HG03060 (cell line): ENCODE measurements around the gene STK11IP.

Experiments used
- ATAC-seq: cut with Tn5 transposase; IDR thresholded peaks from one replicate; pipeline ENCODE4 v1.9.1; 2021; ENCODE audit warnings: low read depth, moderate number of reproducible peaks; ENCODE audit not compliant: unreplicated experiment

The STK11IP gene

GRCh38 chr2:219614076-219614860 is 16.6 kb downstream of the STK11IP start:
- no peak for ATAC-seq

- ATAC-seq: no peak
Observed at GRCh38 chr2:219615036-219615435, 17.4 kb downstream of the STK11IP start.

- no peak for ATAC-seq
Observed at GRCh38 chr2:219615894-219616293, 18.2 kb downstream of the STK11IP start.

DNA sequence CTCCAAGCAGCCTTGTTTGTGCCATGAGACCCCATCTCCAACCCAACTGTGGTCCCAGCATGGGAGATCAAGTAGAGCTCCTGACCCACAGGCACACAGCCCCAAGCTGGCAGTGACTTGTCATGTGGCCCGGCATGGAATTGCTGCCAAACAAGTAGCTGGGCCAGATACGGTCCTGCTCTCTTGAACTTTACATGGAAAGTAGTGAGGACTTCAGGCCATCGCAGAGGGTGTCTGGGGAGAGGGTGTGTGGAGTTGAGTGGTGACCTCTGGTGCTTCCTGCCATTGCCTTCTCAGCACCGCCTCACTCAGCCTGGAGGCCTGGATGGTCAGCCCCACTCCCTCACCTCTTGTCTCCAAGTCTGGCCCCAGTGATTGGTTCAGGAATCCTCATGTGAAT is 18.9 kb downstream of the STK11IP start:
- ATAC-seq: no peak

- no peak for ATAC-seq
Observed at GRCh38 chr2:219618733-219619122, 21.1 kb downstream of the STK11IP start.

GRCh38 chr2:219619235-219619634 is 21.6 kb downstream of the STK11IP start:
- no peak for ATAC-seq

- ATAC-seq: no peak
Observed at GRCh38 chr2:219620546-219620945, 22.9 kb downstream of the STK11IP start.

DNA sequence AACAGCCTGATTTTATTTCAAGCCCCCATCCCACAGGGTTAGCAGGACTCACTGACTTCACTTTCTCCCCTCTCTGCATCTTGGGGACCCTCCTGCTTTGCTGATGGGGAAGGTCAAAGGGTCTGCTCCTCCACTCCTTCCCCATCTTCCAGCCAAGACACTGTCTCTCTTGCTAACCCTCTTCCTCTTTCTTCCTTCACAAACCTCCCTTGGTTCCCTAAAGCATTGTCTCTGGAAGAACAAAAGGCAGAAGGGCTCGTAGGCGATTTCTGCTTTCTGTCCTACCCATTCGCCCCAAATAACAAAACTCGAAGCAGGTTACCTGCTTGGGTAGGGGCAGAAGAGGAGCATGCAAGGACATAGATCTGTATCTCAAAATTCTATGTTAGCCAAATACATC is 24.3 kb downstream of the STK11IP start:
- no peak for ATAC-seq

- no peak for ATAC-seq
Observed at GRCh38 chr2:219622472-219622871, 24.8 kb downstream of the STK11IP start.

GRCh38 chr2:219624565-219624964 is 26.9 kb downstream of the STK11IP start:
- no peak for ATAC-seq

GRCh38 chr2:219625179-219625578 is 27.5 kb downstream of the STK11IP start:
- no peak for ATAC-seq

GRCh38 chr2:219626540-219626939 is 28.9 kb downstream of the STK11IP start:
- ATAC-seq: no peak

DNA sequence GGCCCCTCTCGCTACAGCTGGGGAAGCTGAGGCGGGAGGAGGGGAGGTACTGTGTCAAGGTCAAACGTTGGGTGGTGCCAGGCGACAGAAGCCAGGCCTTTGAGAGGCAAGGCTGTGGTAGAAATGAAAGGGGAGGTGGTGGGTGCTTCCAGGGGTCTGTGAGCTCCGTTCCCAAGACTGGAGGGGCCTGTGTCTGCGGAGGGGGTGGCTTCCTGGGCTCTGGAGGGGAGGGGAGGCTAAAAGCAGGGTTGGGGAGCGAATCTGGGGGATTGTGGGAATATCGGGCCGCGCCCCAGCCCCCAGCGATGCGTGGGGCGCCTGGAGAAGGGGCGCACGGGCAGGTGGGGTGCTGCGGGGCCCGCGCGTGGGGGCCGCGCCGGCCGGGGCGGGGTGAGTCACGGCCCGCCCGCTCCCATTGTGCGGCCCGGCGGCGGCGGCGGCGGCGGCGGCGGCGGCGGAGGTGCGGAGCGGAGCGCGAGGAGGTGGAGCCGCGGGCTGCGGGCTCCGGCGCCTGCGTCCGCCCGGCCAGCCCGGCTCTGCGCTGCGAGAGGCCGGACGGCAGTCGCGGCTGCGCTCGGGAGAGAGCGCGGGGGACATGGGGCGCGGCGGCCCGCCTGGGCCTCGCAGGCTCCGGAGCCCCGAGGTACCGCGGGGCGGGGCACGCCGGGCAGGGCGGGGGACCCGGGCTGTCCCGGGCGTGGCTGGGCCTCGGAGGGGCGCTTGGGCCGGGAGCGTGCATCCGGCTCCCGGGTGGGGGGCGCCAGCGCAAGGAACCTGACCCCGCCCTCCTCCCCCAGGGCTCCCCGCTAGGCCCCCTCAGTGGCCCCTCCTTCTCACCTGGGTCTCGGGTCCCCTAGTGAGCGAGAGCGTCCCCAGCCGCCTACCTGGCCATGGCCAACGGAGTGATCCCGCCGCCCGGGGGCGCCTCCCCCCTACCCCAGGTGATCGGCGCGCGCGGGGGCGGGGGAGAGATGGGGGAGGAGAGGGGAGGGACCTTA is 29.7 kb downstream of the STK11IP start, which contains the start of gene SLC4A3:
SLC4A3 (plus strand) TSS at position 528 of the 998 bp plus-strand sequence; CDS start at position 891, 363 bp downstream.
- no peak for ATAC-seq

GRCh38 chr2:219628235-219628985 is 30.8 kb downstream of the STK11IP start:
- no peak for ATAC-seq

DNA sequence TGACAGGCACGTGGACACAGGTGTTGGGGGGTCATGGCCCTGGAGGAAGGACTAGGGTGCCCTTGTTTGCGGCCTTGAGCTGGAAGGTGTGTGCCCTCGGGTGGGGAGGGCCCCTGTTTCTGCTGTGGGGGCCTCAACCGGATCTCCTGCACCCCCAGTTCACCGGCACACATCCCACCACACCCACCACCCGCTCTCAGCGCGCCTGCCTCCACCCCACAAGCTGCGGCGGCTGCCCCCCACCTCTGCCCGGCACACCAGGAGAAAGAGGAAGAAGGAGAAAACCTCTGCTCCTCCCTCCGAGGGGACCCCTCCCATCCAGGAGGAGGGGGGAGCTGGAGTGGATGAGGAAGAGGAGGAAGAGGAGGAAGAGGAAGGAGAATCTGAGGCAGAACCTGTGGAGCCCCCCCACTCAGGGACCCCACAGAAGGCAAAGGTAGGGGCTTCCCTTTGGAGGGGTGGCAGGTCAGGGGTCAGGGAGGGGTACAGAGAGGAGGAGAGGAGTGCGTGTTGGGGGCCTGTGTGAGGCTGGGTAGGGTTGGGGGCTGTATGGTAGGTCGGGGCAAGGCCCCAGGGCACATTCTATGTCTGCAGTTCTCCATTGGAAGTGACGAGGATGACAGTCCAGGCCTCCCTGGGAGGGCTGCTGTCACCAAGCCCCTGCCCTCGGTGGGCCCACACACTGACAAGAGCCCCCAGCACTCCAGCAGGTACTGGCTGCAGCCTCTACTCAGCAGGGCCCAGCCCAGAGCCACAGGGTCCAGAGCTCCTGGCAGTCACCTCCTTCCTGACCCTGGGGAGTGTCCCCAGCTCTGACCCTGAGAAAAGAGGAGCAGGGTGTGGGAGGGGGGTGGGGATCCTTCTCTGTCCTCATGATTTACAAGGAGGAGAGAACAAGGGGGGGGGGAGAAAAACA is 31.6 kb downstream of the STK11IP start:
- ATAC-seq: no peak

DNA sequence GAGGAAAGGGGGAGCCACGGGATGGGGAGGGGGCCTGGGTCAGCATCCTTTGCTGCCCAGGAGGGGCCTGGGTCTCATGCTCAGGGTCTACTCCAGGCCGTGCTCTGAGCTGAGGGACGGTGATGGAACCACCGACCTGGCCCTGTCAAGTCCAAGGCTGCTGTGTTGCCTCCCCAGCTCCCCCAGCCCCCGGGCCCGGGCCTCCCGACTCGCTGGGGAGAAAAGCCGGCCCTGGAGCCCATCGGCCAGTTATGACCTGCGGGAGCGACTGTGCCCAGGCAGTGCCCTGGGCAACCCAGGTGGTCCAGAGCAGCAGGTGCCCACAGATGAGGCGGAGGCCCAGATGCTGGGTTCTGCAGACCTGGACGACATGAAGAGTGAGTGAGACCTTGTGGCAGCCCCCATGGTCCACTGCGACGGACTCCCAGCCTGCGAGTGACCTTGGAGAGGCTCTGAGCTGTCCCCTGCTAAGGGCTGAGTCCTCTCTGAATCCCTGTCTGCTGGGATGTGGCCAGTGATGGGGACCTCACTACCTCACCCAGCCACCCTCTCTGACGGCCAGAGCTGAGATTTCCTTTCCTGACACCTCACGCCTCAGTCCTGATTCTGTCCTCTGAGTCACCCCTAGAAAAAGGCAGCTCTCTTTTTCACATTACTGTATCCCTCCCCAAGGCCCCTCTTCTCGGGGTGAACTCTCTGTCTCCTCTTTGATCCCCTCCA is 32.5 kb downstream of the STK11IP start:
- no peak for ATAC-seq

DNA sequence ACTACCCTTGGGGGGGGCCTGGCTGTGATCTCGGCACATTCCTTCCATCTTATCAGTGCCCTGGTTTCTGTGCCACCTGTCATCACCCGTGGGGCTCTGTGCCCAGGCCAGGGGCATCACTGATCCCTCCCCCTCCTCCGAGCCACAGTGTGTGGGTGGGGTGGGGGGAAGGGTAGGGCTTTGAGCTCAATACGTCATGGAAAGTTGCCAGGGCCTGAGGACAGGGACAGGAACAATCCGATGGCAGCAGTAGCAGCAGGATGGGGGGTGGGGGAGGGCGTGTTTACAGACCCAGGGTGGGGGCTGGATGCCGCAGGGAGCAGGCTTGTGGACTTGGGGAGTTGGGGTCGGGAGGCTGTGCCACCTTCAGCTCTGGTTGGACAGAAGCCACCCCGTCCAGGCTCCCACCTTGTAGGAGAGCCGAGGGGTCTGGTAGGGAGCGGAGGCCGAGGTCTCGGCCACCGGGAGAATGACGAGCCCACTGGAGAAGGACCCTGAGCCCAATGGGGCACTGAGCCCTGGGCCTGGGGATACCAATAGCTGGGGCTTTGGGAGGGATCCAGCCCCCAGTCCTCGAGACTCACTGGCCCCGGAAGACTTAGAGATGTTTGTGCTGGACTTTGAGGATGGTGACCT is 33.2 kb downstream of the STK11IP start:
- no peak for ATAC-seq

DNA sequence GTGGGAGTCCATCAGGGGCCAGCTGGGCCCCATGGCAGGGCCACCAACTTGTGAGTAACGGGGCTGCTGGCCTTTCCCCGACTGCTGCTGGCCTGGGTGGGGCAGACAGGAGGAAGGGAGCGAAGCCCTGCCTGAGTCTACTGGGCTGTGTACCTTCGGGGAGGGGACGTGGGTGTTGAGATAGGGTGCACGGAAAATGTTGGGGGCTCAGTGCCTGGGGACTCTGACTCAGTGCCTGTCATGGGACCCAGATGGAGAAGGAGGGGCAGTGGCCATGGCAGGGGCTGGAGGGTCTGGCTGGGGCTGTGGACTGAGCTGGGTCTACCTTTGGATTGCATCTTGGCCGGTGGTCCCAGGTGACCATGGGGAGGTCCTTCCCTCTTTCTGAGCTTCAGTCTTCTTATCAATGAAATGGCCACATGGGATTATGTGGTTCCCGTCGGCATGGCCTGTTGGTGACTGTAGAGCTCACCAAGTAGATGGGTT is 33.8 kb downstream of the STK11IP start:
- ATAC-seq: no peak
